Mucosa of rectum (tissue), 2 donors: Measurements from ENCODE around the gene C8A.

Source experiments
- H3K27ac ChIP-seq, 2 donors: one replicate each; pipeline ENCODE4 v1.7.0; 2013; ENCODE audit warnings: inconsistent platforms in 2 of 2, low read depth in 2 of 2, low read length in 2 of 2
- H3K27me3 ChIP-seq, 2 donors: one replicate each; pipeline ENCODE4 v1.7.0; 2013; ENCODE audit warnings: low read length in 2 of 2; ENCODE audit not compliant: control insufficient read depth in 2 of 2, insufficient read depth in 2 of 2
- H3K36me3 ChIP-seq, 2 donors: one replicate each; pipeline ENCODE4 v1.7.0; 2013; ENCODE audit warnings: low read length in 2 of 2; ENCODE audit not compliant: control insufficient read depth in 2 of 2, insufficient read depth in 2 of 2
- H3K4me1 ChIP-seq, 2 donors: one replicate each; pipeline ENCODE4 v1.7.0; 2013; ENCODE audit warnings: low read length in 2 of 2, mild to moderate bottlenecking in 1 of 2; ENCODE audit not compliant: control insufficient read depth in 2 of 2, insufficient read depth in 2 of 2
- H3K4me3 ChIP-seq, 2 donors: one replicate each; pipeline ENCODE4 v1.7.0; 2013; ENCODE audit warnings: low read length in 2 of 2
- H3K9ac ChIP-seq, 2 donors: one replicate each; pipeline ENCODE4 v1.7.0; 2013; ENCODE audit warnings: low read length in 2 of 2, low read depth in 1 of 2, mild to moderate bottlenecking in 1 of 2
- H3K9me3 ChIP-seq, 2 donors: one replicate each; pipeline ENCODE4 v1.7.0; 2013; ENCODE audit warnings: low read length in 2 of 2; ENCODE audit not compliant: control insufficient read depth in 2 of 2
- donor health status: healthy.
- donor health status: Normal muscosa, but diverticular disease.

C8A gene

DNA sequence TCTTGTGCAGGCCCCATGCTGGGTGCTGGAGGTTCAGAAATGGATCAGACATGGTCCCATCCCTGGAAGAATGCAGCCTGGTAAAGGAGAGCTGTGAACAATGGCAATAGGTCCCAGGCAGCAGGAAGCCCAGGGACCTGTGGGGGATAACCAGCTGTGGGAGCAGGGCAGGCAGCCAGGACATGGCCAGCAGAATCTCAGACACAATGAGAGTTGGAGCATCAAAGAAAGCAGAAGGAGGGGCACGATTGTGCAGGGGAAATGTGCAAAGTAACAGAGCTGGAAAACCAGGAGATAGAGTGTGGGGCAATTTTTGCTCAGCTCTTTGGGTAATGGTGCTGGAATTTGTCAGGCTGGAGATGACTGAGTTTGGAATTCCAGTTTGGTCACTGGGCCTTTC, 66.9 kb downstream of the C8A start:
- Histone ChIP-seq H3K4me3 (no peak overlapping the region), H3K4me1 (no peaks in the 10 kb centered on the region), H3K9me3 (no peaks in the 10 kb centered on the region), H3K36me3 (no peaks in the 10 kb centered on the region), H3K9ac (no peak overlapping the region), H3K27ac (no peak overlapping the region), H3K27me3 (no peaks in the 10 kb centered on the region)

DNA sequence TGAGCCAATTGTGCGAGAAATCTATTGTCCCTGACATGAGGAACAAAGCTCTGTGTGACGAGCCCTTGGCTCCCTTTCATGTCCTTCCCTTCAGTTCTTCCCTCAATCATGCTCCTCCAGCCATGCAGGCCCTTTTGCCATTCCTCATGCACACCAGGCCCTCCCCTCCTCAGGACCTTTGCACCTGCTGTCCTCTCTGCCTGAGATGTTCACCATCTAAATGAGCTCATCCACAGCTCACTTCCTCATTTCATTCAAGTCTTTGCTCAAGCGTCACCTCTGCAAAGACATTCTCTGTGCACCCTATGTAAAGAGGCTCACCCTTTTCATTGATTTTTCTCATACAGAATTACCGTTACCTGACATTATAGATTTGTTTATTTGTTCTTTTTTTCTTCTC, 67.5 kb downstream of the C8A start:
- Histone ChIP-seq H3K27ac (no peak overlapping the region), H3K9me3 (no peaks in the 10 kb centered on the region), H3K9ac (no peak overlapping the region), H3K4me1 (no peaks in the 10 kb centered on the region), H3K4me3 (no peak overlapping the region), H3K27me3 (no peaks in the 10 kb centered on the region), H3K36me3 (no peaks in the 10 kb centered on the region)

DNA sequence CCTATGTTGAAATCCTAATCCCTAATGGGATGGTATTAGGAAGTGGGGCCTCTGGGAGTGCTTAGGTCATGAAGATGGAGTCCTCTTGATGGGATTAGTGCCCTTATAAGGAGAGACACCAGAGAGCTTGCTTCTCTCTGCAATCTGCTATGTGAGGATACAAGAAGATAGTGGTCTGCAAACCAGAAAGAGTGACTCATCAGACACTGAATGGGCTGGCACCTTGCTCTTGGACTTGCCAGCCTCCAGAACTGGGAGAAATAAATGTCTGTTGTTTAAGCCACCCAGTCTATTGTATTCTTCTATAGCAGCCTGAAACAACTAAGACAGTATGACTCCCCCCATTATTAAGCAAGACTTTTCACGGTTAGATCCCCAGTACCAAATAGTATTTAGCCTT, 67.9 kb downstream of the C8A start:
- H3K9me3 ChIP-seq, result no peaks in the 10 kb centered on the region
- no peak overlapping the region for H3K4me3 ChIP-seq
- no peaks in the 10 kb centered on the region for H3K27me3 ChIP-seq
- no peaks in the 10 kb centered on the region for H3K4me1 ChIP-seq
- H3K9ac ChIP-seq, result no peak overlapping the region
- no peaks in the 10 kb centered on the region for H3K36me3 ChIP-seq
- H3K27ac ChIP-seq, result no peak overlapping the region

DNA sequence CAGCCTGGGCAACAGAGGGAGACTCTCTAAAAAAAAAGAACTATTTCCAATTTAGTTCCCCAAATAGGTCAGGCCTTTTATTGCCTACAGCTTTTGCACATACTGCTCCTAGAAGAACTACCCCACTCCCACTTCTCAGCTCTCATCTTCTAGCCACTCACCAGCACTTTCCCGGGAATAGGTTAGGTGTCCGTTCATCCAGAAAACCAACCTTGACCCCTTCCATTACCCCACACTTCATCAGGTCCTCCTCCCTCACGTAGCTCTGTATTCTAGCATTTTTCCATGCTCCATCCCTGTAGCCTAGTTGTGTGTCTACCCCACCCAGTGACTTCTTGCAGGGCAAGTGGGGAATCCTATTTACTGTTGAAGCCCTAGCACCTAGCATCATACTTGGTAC, 68.6 kb downstream of the C8A start:
- no peak overlapping the region for H3K9ac ChIP-seq
- no peaks in the 10 kb centered on the region for H3K36me3 ChIP-seq
- no peaks in the 10 kb centered on the region for H3K9me3 ChIP-seq
- no peak overlapping the region for H3K27ac ChIP-seq
- H3K27me3 ChIP-seq, result no peaks in the 10 kb centered on the region
- no peaks in the 10 kb centered on the region for H3K4me1 ChIP-seq
- no peak overlapping the region for H3K4me3 ChIP-seq

GRCh38 chr1:56924116-56924515, 69.5 kb downstream of the C8A start:
- Histone ChIP-seq H3K36me3 (no peaks in the 10 kb centered on the region), H3K4me3 (no peak overlapping the region)

GRCh38 chr1:56925193-56925592, 70.6 kb downstream of the C8A start:
- Histone ChIP-seq H3K4me1 (no peaks in the 10 kb centered on the region), H3K36me3 (no peaks in the 10 kb centered on the region), H3K27me3 (no peaks in the 10 kb centered on the region), H3K27ac (no peak overlapping the region), H3K9ac (no peak overlapping the region), H3K4me3 (no peak overlapping the region), H3K9me3 (no peaks in the 10 kb centered on the region)

More at GRCh38 chr1:56924116-56924515, 69.5 kb downstream of the C8A start:
- Histone ChIP-seq H3K4me1 (no peaks in the 10 kb centered on the region), H3K9me3 (no peaks in the 10 kb centered on the region), H3K9ac (no peak overlapping the region), H3K27me3 (no peaks in the 10 kb centered on the region), H3K27ac (no peak overlapping the region)

DNA sequence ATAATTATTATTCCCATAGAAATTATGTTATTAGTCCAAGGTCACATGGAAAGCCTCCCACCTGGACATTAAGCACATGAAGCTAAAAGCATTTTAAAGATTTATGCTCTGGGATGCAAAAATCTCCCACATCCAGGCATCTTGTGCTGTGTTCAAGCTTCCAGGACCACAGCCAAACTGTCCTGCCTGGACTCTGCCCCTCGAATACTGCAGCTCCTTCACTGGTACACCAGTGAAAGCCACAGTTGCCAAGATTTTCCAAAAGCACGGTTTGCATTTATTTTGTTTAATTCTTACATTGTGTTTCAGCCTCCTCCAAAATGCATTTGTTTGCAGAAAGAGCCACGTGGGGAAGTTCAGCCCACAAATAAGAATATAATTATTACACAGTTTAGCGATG, 72.6 kb downstream of the C8A start:
- H3K36me3 ChIP-seq, result no peaks in the 10 kb centered on the region

GRCh38 chr1:56927986-56928385, 73.4 kb downstream of the C8A start:
- no peak overlapping the region for H3K4me3 ChIP-seq
- no peak overlapping the region for H3K27ac ChIP-seq
- H3K9ac ChIP-seq, result no peak overlapping the region

More for the DNA sequence above, 72.6 kb downstream of the C8A start:
- Histone ChIP-seq H3K9me3 (no peaks in the 10 kb centered on the region), H3K27me3 (no peaks in the 10 kb centered on the region), H3K4me3 (no peak overlapping the region), H3K4me1 (no peaks in the 10 kb centered on the region), H3K9ac (no peak overlapping the region), H3K27ac (no peak overlapping the region)

GRCh38 chr1:56929492-56929891, 74.9 kb downstream of the C8A start:
- H3K9ac ChIP-seq, result no peak overlapping the region
- H3K4me3 ChIP-seq, result no peak overlapping the region

More at GRCh38 chr1:56927986-56928385, 73.4 kb downstream of the C8A start:
- H3K9me3 ChIP-seq, result no peaks in the 10 kb centered on the region
- H3K27me3 ChIP-seq, result no peaks in the 10 kb centered on the region
- no peaks in the 10 kb centered on the region for H3K36me3 ChIP-seq
- no peaks in the 10 kb centered on the region for H3K4me1 ChIP-seq

DNA sequence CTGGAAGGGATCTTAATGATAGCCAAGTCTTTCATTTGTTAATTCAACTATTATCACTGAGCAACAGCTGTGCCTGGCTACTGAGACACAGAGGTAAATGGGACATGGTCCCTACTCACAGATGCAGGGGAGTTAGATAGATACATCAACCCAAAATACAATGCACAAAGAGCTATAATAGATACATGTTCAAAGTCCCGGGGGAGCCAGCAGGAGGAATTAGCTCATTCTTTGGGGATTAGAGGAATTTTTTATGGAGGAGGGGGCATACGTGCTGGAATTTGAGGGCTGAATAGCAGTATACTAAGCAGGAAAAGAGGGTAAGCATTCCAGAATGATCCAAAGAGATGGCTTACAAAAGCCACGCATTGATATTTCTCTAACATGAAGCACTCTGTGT, 76.6 kb downstream of the C8A start:
- H3K4me3 ChIP-seq, result no peak overlapping the region
- no peaks in the 10 kb centered on the region for H3K9me3 ChIP-seq
- no peak overlapping the region for H3K9ac ChIP-seq
- no peaks in the 10 kb centered on the region for H3K36me3 ChIP-seq
- H3K27ac ChIP-seq, result no peak overlapping the region
- H3K4me1 ChIP-seq, result no peaks in the 10 kb centered on the region
- no peaks in the 10 kb centered on the region for H3K27me3 ChIP-seq

More at GRCh38 chr1:56929492-56929891, 74.9 kb downstream of the C8A start:
- Histone ChIP-seq H3K4me1 (no peaks in the 10 kb centered on the region), H3K36me3 (no peaks in the 10 kb centered on the region), H3K27ac (no peak overlapping the region), H3K9me3 (no peaks in the 10 kb centered on the region), H3K27me3 (no peaks in the 10 kb centered on the region)

- no peaks in the 10 kb centered on the region for H3K9me3 ChIP-seq
- no peaks in the 10 kb centered on the region for H3K4me1 ChIP-seq
- no peak overlapping the region for H3K9ac ChIP-seq
- no peak overlapping the region for H3K4me3 ChIP-seq
- H3K36me3 ChIP-seq, result no peaks in the 10 kb centered on the region
- H3K27me3 ChIP-seq, result no peaks in the 10 kb centered on the region
- H3K27ac ChIP-seq, result no peak overlapping the region
Observed at GRCh38 chr1:56931686-56932085, 77.1 kb downstream of the C8A start.
